ENCODE measurements around the gene PKN1. TPM values are rescaled to one million over a fixed set of nuclear protein-coding genes. Genes with fewer than 3 reads are reported as not detected.

Gene PKN1
- total and polyA plus RNA-seq, 2 of the 13 experiments (the other 11 are each of a cell fraction or from before 2014, with no cell fraction given) = 45.7 to 54.5 TPM

DNA sequence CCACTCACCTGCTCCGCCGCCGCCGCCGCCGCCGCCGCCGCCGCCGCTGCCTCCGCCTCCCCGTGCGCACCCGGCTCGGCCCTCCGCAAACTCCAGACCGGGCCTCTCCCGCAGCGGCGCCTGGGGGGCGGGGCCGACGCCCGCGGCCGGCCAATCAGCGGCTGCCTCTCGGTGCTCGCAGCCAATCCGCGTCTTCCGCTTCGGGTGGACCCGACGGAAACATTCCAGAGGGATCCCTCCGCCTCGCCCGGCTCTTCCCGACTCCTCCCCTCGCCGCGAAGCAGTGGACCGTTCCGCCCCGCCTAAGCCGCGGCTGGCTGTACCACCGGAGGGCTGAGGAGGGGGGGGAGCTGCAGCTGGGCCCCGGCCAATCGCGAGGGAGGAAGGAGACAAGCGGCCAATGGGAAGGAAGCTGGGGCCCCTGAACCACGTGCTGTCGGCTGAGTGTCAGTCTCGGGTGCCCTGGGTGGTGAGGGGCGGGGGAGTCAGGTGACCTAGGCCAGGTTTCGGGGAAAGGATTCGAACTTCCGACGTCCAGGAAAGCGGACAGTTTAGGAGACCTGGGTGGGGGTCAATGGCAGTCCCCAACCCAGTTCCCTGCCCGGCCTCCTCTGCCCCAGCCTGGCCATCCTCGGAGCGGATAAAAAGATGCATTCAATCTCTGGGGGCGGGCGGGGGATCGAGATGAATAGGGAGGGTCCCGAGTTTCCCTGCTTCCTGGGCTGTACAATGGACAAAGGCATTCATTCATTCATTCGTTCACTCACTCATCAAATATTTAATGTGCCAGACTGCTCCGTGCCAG, 63.1 kb downstream of the PKN1 start, which contains the start of gene GIPC1 (continued):
- TF ChIP-seq, protein P1, sequence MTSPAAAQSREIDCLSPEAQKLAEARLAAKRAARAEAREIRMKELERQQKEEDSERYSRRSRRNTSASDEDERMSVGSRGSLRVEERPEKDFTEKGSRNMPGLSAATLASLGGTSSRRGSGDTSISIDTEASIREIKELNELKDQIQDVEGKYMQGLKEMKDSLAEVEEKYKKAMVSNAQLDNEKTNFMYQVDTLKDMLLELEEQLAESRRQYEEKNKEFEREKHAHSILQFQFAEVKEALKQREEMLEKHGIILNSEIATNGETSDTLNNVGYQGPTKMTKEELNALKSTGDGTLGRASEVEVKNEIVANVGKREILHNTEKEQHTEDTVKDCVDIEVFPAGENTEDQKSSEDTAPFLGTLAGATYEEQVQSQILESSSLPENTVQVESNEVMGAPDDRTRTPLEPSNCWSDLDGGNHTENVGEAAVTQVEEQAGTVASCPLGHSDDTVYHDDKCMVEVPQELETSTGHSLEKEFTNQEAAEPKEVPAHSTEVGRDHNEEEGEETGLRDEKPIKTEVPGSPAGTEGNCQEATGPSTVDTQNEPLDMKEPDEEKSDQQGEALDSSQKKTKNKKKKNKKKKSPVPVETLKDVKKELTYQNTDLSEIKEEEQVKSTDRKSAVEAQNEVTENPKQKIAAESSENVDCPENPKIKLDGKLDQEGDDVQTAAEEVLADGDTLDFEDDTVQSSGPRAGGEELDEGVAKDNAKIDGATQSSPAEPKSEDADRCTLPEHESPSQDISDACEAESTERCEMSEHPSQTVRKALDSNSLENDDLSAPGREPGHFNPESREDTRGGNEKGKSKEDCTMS (CRISPR knock-in tag; conservative IDR thresholded peaks at IDR 0.05) = no peak
- peak; percentile 94 for TF ChIP-seq SKI (IDR thresholded peaks at IDR 0.05; ENCODE audit: partially characterized antibody)
- TF ChIP-seq, protein P2, sequence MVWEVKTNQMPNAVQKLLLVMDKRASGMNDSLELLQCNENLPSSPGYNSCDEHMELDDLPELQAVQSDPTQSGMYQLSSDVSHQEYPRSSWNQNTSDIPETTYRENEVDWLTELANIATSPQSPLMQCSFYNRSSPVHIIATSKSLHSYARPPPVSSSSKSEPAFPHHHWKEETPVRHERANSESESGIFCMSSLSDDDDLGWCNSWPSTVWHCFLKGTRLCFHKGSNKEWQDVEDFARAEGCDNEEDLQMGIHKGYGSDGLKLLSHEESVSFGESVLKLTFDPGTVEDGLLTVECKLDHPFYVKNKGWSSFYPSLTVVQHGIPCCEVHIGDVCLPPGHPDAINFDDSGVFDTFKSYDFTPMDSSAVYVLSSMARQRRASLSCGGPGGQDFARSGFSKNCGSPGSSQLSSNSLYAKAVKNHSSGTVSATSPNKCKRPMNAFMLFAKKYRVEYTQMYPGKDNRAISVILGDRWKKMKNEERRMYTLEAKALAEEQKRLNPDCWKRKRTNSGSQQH (CRISPR knock-in tag; IDR thresholded peaks at IDR 0.05; ENCODE audit: low read depth) = peak; percentile 80; the same call in 1 of the 2 replicates
- TF ChIP-seq ATF7 (IDR thresholded peaks at IDR 0.05) = peak; percentile 72
- no peak for TF ChIP-seq ATF7 (CRISPR knock-in tag; IDR thresholded peaks at IDR 0.05)
- TF ChIP-seq MIXL1 (CRISPR knock-in tag; IDR thresholded peaks at IDR 0.05) = peak; percentile 50; the same call in 1 of the 2 replicates
- TF ChIP-seq ZNF776 (CRISPR knock-in tag; IDR thresholded peaks at IDR 0.05) = no peak
- TF ChIP-seq, protein P3, sequence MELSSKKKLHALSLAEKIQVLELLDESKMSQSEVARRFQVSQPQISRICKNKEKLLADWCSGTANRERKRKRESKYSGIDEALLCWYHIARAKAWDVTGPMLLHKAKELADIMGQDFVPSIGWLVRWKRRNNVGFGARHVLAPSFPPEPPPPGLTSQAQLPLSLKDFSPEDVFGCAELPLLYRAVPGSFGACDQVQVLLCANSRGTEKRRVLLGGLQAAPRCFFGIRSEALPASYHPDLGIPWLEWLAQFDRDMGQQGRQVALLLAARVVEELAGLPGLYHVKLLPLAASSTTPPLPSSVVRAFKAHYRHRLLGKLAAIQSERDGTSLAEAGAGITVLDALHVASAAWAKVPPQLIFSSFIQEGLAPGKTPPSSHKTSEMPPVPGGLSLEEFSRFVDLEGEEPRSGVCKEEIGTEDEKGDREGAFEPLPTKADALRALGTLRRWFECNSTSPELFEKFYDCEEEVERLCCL (CRISPR knock-in tag; IDR thresholded peaks at IDR 0.05; ENCODE audit: borderline replicate concordance) = no peak
- TF ChIP-seq, protein P4, sequence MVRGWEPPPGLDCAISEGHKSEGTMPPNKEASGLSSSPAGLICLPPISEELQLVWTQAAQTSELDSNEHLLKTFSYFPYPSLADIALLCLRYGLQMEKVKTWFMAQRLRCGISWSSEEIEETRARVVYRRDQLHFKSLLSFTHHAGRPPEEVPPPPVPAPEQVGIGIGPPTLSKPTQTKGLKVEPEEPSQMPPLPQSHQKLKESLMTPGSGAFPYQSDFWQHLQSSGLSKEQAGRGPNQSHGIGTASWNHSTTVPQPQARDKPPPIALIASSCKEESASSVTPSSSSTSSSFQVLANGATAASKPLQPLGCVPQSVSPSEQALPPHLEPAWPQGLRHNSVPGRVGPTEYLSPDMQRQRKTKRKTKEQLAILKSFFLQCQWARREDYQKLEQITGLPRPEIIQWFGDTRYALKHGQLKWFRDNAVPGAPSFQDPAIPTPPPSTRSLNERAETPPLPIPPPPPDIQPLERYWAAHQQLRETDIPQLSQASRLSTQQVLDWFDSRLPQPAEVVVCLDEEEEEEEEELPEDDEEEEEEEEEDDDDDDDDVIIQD (CRISPR knock-in tag; IDR thresholded peaks at IDR 0.05; ENCODE audit: low read depth) = peak; percentile 66
- TF ChIP-seq ZNF224 (CRISPR knock-in tag; IDR thresholded peaks at IDR 0.05) = no peak
- peak; percentile 76; the same call in 1 of the 2 replicates for TF ChIP-seq ZKSCAN8 (CRISPR knock-in tag; IDR thresholded peaks at IDR 0.05; ENCODE audit: borderline replicate concordance)
- TF ChIP-seq KMT2B (CRISPR knock-in tag; IDR thresholded peaks at IDR 0.05) = peak; percentile 66
- no peak; the same call in 1 of the 2 replicates for TF ChIP-seq NR2F6 (IDR thresholded peaks at IDR 0.05)
- peak; percentile 68 for TF ChIP-seq NR2F6 (CRISPR knock-in tag; IDR thresholded peaks at IDR 0.05)
- TF ChIP-seq HDAC1 (CRISPR knock-in tag; IDR thresholded peaks at IDR 0.05) = peak; percentile 89
- TF ChIP-seq, protein P5, sequence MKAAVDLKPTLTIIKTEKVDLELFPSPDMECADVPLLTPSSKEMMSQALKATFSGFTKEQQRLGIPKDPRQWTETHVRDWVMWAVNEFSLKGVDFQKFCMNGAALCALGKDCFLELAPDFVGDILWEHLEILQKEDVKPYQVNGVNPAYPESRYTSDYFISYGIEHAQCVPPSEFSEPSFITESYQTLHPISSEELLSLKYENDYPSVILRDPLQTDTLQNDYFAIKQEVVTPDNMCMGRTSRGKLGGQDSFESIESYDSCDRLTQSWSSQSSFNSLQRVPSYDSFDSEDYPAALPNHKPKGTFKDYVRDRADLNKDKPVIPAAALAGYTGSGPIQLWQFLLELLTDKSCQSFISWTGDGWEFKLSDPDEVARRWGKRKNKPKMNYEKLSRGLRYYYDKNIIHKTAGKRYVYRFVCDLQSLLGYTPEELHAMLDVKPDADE (CRISPR knock-in tag; IDR thresholded peaks at IDR 0.05) = 0 out of 2 replicates have a peak, but pooled peaks have one; percentile 54
- TF ChIP-seq, protein P6, sequence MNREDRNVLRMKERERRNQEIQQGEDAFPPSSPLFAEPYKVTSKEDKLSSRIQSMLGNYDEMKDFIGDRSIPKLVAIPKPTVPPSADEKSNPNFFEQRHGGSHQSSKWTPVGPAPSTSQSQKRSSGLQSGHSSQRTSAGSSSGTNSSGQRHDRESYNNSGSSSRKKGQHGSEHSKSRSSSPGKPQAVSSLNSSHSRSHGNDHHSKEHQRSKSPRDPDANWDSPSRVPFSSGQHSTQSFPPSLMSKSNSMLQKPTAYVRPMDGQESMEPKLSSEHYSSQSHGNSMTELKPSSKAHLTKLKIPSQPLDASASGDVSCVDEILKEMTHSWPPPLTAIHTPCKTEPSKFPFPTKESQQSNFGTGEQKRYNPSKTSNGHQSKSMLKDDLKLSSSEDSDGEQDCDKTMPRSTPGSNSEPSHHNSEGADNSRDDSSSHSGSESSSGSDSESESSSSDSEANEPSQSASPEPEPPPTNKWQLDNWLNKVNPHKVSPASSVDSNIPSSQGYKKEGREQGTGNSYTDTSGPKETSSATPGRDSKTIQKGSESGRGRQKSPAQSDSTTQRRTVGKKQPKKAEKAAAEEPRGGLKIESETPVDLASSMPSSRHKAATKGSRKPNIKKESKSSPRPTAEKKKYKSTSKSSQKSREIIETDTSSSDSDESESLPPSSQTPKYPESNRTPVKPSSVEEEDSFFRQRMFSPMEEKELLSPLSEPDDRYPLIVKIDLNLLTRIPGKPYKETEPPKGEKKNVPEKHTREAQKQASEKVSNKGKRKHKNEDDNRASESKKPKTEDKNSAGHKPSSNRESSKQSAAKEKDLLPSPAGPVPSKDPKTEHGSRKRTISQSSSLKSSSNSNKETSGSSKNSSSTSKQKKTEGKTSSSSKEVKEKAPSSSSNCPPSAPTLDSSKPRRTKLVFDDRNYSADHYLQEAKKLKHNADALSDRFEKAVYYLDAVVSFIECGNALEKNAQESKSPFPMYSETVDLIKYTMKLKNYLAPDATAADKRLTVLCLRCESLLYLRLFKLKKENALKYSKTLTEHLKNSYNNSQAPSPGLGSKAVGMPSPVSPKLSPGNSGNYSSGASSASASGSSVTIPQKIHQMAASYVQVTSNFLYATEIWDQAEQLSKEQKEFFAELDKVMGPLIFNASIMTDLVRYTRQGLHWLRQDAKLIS (CRISPR knock-in tag; IDR thresholded peaks at IDR 0.05) = no peak
- peak; percentile 56 for TF ChIP-seq SALL2 (CRISPR knock-in tag; IDR thresholded peaks at IDR 0.05)

All from HepG2 (cell line).